Hindlimb muscle (tissue), 1 donor: ENCODE data around the gene SOAT2. TPM values are rescaled to one million over a fixed set of nuclear protein-coding genes. Genes with fewer than 3 reads are reported as not detected.
"Not testable (repeated sequence)": the region's sequence is repeated elsewhere in the genome, so short reads cannot be mapped to it uniquely, and the experiment has no call there.

Source experiments
- DNase-seq: peaks from one replicate; pipeline ENCODE4 v3.0.0-alpha.2; 2013
- polyA plus RNA-seq: library from polyadenylated mRNA; unstranded; fragments of 120-200 nt; gene quantifications from one replicate; pipeline ENCODE4 v1.2.1, GENCODE V29; 2013; ENCODE audit not compliant: insufficient read length

SOAT2 gene
- polyA plus RNA-seq, 1 donor: 0.10 TPM

GRCh38 chr12:53105712-53106439 is 2.6 kb downstream of the SOAT2 start:
- DNase-seq: no peak

GRCh38 chr12:53107122-53107521 is 3.8 kb downstream of the SOAT2 start:
- DNase-seq: no peak

- not testable (repeated sequence) for DNase-seq
These were observed 9.1 kb downstream of the SOAT2 start for GRCh38 chr12:53112431-53112830.

- DNase-seq: no peak
These were observed 9.9 kb downstream of the SOAT2 start for GRCh38 chr12:53113136-53113705.

GRCh38 chr12:53113951-53114350 is 10.7 kb downstream of the SOAT2 start:
- no peak for DNase-seq

- no peak for DNase-seq
These were observed 12.0 kb downstream of the SOAT2 start for GRCh38 chr12:53115112-53115890.

GRCh38 chr12:53115891-53116648 is 12.8 kb downstream of the SOAT2 start:
- DNase-seq: no peak

- DNase-seq: no peak
These were observed 15.5 kb downstream of the SOAT2 start for GRCh38 chr12:53118751-53119300.

GRCh38 chr12:53120685-53121525 is 17.6 kb downstream of the SOAT2 start:
- DNase-seq: no peak

GRCh38 chr12:53122961-53123468 is 19.7 kb downstream of the SOAT2 start:
- DNase-seq: no peak

GRCh38 chr12:53123578-53124351 is 20.5 kb downstream of the SOAT2 start:
- DNase-seq: no peak

GRCh38 chr12:53124352-53124723 is 21.1 kb downstream of the SOAT2 start:
- DNase-seq: no peak

GRCh38 chr12:53127169-53127568 is 23.9 kb downstream of the SOAT2 start:
- no peak for DNase-seq

- no peak for DNase-seq
These were observed 25.7 kb downstream of the SOAT2 start for GRCh38 chr12:53128780-53129569.

GRCh38 chr12:53131844-53132243 is 28.6 kb downstream of the SOAT2 start:
- DNase-seq: no peak

GRCh38 chr12:53133722-53134121 is 30.4 kb downstream of the SOAT2 start:
- no peak for DNase-seq

GRCh38 chr12:53143355-53143754 is 40.1 kb downstream of the SOAT2 start:
- DNase-seq: no peak

- no peak for DNase-seq
These were observed 42.3 kb downstream of the SOAT2 start for GRCh38 chr12:53145383-53146260.

GRCh38 chr12:53147181-53147580 is 43.9 kb downstream of the SOAT2 start:
- DNase-seq: no peak
